ENCODE results near the gene MAPK8IP2. TPM values are rescaled to one million over a fixed set of nuclear protein-coding genes. Genes with fewer than 3 reads are reported as not detected.
"Not testable (repeated sequence)": the region's sequence is repeated elsewhere in the genome, so short reads cannot be mapped to it uniquely, and the experiment has no call there.

The MAPK8IP2 gene
- total RNA-seq, 1 experiment from 2014 or later: 6.4 TPM

DNA sequence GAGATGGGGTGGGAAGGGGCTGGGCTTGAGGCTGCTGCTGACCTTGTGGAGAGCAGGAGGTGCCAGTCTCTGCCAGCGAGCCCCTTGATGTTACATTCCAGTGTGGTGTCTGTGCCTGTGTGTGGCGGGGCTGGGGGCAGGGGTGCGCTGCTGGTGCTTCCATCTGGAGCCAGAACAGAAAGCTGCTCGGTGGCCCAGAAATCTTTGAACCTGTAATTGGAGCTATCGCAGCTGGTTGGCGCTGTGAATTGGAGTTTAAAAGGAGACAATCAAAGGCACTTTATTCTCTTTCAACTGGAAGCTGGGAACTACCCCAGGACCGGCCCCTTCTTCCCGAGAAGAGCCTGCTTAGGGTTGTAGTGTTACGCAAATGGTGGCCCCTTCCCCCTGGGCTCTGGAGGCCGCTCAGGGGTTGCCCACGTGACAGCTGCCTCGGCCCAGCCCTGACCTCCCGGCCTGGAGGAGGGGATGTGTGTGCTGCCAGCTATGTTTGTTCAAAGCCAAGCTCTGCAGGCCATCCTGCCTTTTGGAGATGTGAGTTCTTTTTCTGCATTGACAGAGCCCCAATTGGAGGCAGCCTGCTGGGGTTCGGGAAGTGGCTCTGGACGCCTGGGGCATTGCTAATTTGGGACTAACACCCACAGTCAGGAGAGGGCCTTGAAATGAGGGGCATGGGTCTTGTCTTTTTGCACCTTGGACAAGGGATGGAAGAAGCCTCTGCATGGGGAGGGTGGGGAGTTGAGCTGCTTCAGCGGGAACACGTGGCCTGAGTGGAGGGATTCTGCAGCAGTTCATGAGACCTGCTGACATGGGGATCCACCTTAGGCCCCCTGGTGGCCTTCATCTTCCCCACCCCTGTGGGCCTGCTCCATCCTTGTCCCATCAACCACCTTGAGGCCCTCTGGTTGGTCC lies 41.4 kb downstream of the MAPK8IP2 start:
- Histone ChIP-seq H4K20me1 (ENCODE audit: insufficient read depth) (no peaks in the 10 kb centered on the region), H3K4me2 (ENCODE audit: low read length) (no peak overlapping the region), H3K36me3 (ENCODE audit: control insufficient read depth in 1 of 2, insufficient read depth in 2 of 2, low read length in 2 of 2) (no peaks in the 10 kb centered on the region), H3K9ac (ENCODE audit: low read length) (no peak overlapping the region), H3K9me3 (ENCODE audit: control insufficient read depth in 1 of 2, insufficient read depth in 1 of 2, low read depth in 1 of 2, low read length in 2 of 2) (peaks cover 0 to 3% of the 10 kb centered on the region in 2 experiments; a peak in 1 of 4 replicates), H3K27me3 (ENCODE audit: insufficient read depth, low read length) (peaks cover 28% of the 10 kb centered on the region), H3K79me2 (ENCODE audit: insufficient read depth, low read length) (no peaks in the 10 kb centered on the region), H3K9me2 (ENCODE audit: insufficient read depth) (no peaks in the 10 kb centered on the region), H2AFZ (ENCODE audit: low read depth, low read length, poor library complexity, severe bottlenecking) (no peak overlapping the region), H3K27ac (ENCODE audit: low read depth, low read length) (no peak overlapping the region), H3K4me3 (replicated peaks in 1 of 2; ENCODE audit: low read depth in 1 of 2, low read length in 2 of 2) (no peak overlapping the region), H3K4me1 (ENCODE audit: control insufficient read depth in 1 of 2, insufficient read depth in 2 of 2, low read length in 2 of 2) (no peaks in the 10 kb centered on the region)
- POLR2A ChIA-PET: no interaction called here
- intact Hi-C loops (cut with micrococcal nuclease): no loop called here
- RAD21 ChIA-PET (ENCODE audit: low non-redundant PET in 1 of 2, low total read pairs in 2 of 2, uncharacterized antibody in 2 of 2, unreplicated experiment in 2 of 2): no interaction called here
- no peak for TF ChIP-seq TCF7L2 (IDR thresholded peaks at IDR 0.05; ENCODE audit: borderline replicate concordance, extremely low read depth, insufficient read depth, insufficient read length)
- TF ChIP-seq, protein P1, sequence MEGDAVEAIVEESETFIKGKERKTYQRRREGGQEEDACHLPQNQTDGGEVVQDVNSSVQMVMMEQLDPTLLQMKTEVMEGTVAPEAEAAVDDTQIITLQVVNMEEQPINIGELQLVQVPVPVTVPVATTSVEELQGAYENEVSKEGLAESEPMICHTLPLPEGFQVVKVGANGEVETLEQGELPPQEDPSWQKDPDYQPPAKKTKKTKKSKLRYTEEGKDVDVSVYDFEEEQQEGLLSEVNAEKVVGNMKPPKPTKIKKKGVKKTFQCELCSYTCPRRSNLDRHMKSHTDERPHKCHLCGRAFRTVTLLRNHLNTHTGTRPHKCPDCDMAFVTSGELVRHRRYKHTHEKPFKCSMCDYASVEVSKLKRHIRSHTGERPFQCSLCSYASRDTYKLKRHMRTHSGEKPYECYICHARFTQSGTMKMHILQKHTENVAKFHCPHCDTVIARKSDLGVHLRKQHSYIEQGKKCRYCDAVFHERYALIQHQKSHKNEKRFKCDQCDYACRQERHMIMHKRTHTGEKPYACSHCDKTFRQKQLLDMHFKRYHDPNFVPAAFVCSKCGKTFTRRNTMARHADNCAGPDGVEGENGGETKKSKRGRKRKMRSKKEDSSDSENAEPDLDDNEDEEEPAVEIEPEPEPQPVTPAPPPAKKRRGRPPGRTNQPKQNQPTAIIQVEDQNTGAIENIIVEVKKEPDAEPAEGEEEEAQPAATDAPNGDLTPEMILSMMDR (IDR thresholded peaks at IDR 0.05 in 2 of 3, conservative IDR thresholded peaks at IDR 0.05 in 1 of 3; ENCODE audit: borderline replicate concordance in 1 of 3, insufficient read depth in 1 of 3, low read depth in 2 of 3, low read length in 2 of 3): 0 out of 6 replicates have a peak, but pooled peaks of 1 of the 3 experiments have one; percentile 12
- BruUV-seq (replicated peaks): no TSS peak
- CTCF ChIA-PET: interaction anchor here (1.0 kb wide), 2 partner anchors 14 to 52 kb away, joined by 3 read pairs; partner anchors contain the start of gene ARSA
- DNase-seq (ENCODE audit: low read depth, low spot score) (no peak), ATAC-seq (peak; percentile 47)

DNA sequence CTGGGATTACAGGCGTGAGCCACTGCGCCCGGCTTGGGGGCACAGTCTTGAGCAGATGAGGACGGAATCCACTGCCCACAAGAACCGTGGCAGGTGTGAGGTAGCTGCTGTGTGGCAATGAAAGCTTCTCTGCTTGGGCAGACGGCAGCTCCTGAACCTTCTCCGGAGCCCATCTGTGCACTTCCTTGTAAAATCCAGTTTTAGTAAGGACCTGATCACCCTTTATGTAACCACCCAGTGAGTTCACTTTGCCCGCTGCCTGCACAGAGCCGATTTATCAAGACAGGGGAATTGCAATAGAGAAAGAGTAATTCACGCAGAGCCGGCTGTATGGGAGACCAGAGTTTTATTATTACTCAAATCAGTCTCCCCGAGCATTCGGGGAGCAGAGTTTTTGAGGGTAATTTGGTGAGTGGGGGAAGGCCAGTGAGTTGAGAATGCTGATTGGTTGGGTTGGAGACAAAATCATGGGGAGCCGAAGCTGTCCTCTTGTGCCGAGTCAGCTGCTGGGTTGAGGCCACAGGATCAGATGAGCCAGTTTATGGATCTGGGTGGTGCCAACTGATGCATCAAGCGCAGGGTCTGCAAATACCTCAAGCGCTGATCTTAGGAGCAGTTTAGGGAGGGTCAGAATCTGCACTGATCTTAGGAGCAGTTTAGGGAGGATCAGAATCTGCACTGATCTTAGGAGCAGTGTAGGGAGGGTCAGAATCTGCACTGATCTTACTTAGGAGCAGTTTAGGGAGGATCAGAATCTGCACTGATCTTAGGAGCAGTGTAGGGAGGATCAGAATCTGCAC lies 42.6 kb downstream of the MAPK8IP2 start:
- H2AFZ ChIP-seq (ENCODE audit: low read depth, low read length, poor library complexity, severe bottlenecking); H3K9ac ChIP-seq (ENCODE audit: low read length); H3K4me3 ChIP-seq (replicated peaks in 1 of 2; ENCODE audit: low read depth in 1 of 2, low read length in 2 of 2); ATAC-seq; H3K9me2 ChIP-seq (ENCODE audit: insufficient read depth); BruUV-seq (replicated peaks); H3K27ac ChIP-seq (ENCODE audit: low read depth, low read length); CTCF ChIA-PET; RAD21 ChIA-PET (ENCODE audit: low non-redundant PET in 1 of 2, low total read pairs in 2 of 2, uncharacterized antibody in 2 of 2, unreplicated experiment in 2 of 2); H3K79me2 ChIP-seq (ENCODE audit: insufficient read depth, low read length); H4K20me1 ChIP-seq (ENCODE audit: insufficient read depth); intact Hi-C loops (cut with micrococcal nuclease); POLR2A ChIA-PET; DNase-seq (ENCODE audit: low read depth, low spot score); H3K4me1 ChIP-seq (ENCODE audit: control insufficient read depth in 1 of 2, insufficient read depth in 2 of 2, low read length in 2 of 2); H3K4me2 ChIP-seq (ENCODE audit: low read length); H3K36me3 ChIP-seq (ENCODE audit: control insufficient read depth in 1 of 2, insufficient read depth in 2 of 2, low read length in 2 of 2); H3K9me3 ChIP-seq (ENCODE audit: control insufficient read depth in 1 of 2, insufficient read depth in 1 of 2, low read depth in 1 of 2, low read length in 2 of 2): not testable (repeated sequence)
- peak; percentile 66; the same call in 1 of the 2 replicates for TF ChIP-seq EZH2phosphoT487 (IDR thresholded peaks at IDR 0.05; ENCODE audit: borderline replicate concordance)
- peaks cover 28% of the 10 kb centered on the region for H3K27me3 ChIP-seq (ENCODE audit: insufficient read depth, low read length)
